Lower lobe of right lung (tissue), 2 donors: ENCODE data around the gene LY9. TPM values are rescaled to one million over a fixed set of nuclear protein-coding genes. Genes with fewer than 3 reads are reported as not detected.

ENCODE experiments used
- ATAC-seq, 2 donors: fragments of 200-7000 bp; cut with Tn5 transposase; one replicate each; pipeline ENCODE4 v1.9.1; 2020 to 2022; ENCODE audit warnings: mild to moderate bottlenecking in 2 of 2, moderate library complexity in 2 of 2
- DNase-seq: peaks from one replicate; pipeline ENCODE4 v3.0.0-alpha.2; 2020
- H3K27ac ChIP-seq: fragments of 200-600 bp; one replicate; pipeline ENCODE4 v1.8.0; 2022
- H3K27me3 ChIP-seq: fragments of 200-600 bp; one replicate; pipeline ENCODE4 v1.8.0; 2022; ENCODE audit warnings: low read depth
- H3K36me3 ChIP-seq: fragments of 200-600 bp; one replicate; pipeline ENCODE4 v1.8.0; 2022; ENCODE audit warnings: mild to moderate bottlenecking
- H3K4me1 ChIP-seq: fragments of 200-600 bp; one replicate; pipeline ENCODE4 v1.8.0; 2022
- H3K4me3 ChIP-seq: fragments of 200-600 bp; one replicate; pipeline ENCODE4 v1.8.0; 2022; ENCODE audit warnings: mild to moderate bottlenecking
- H3K9me3 ChIP-seq: fragments of 200-600 bp; one replicate; pipeline ENCODE4 v1.8.0; 2022
- CTCF ChIP-seq: fragments of 200-600 bp; IDR thresholded peaks from one replicate; pipeline ENCODE4 v1.8.0; 2022; ENCODE audit warnings: antibody characterized with exemption, mild to moderate bottlenecking
- intact Hi-C: fragments of 100-400 bp; cut with DNase I; formaldehyde crosslinking; loops from one replicate; pipeline ENCODE4 v1.11.0; 2022
- total RNA-seq: library from RNA; stranded (reverse); fragmentation: NEBNext Ultra II Directional; extraction: Animal tissue kit (Norgen Biotek cat#: 25700); gene quantifications from one replicate; pipeline ENCODE4 v1.2.1, GENCODE V29; 2021
- donor health status: DM: no; HTN: yes; CAD: no; lungs with severe emphysema.

Gene LY9
- total RNA-seq, 1 donor from 2014 or later, result 1.8 TPM

- Histone ChIP-seq H3K27me3 (no peaks in the 10 kb centered on the region), H3K4me3 (peak within 1 kb of the TSS; percentile 30), H3K27ac (peak within 1 kb of the TSS; percentile 26), H3K9me3 (no peaks in the 10 kb centered on the region), H3K36me3 (no peaks in the 10 kb centered on the region), H3K4me1 (peaks cover 11% of the 10 kb centered on the region)
- intact Hi-C loops, result no loop called here
- DNase-seq (peak; percentile 73), ATAC-seq (peak; percentile 84)
- no peak for TF ChIP-seq CTCF
These were observed 66.5 kb downstream of the LY9 start, which contains the start of gene CD244 for GRCh38 chr1:160862203-160863060. TSS of gene CD244 (minus strand) at chr1:160862887. CDS start at chr1:160862677, 210 bp downstream.

DNA sequence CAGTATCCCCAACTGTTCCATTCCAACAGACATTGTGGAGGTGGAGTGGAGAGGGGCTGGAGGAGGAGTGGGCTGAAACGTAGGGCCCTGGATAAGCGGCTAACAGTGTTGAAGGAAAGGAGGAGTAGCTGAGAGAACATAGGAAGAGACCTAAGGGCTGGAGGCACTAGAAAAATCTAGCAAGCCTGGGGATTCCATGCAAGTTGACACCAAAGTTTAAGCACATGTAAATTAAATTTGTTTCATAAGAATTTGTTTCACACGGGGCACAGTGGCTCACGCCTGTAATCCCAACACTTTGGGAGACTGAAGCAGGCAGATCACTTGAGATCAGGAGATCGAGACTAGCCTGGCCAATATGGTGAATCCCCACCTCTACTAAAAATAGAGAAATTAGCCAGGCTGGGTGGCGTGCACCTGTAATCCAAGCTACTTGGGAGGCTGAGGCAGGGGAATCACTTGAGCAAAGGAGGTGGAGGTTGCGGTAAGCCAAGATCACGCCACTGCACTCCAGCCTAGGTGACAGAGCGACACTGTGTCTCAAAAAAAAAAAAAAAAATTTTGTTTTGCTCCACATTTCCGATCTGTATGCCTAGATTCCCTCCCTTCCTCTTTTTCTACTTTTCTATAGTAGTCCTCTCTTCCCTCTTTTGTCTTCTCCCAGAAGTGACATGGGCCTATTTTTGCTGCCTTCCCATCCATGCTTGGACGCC lies 67.2 kb downstream of the LY9 start:
- no peak for DNase-seq
- ATAC-seq, result peak; percentile 24 to 45
- H3K4me3 ChIP-seq, result no peak overlapping the region
- peak overlapping the region; percentile 26 for H3K27ac ChIP-seq
- no peaks in the 10 kb centered on the region for H3K27me3 ChIP-seq
- H3K4me1 ChIP-seq, result peaks cover 11% of the 10 kb centered on the region
- H3K36me3 ChIP-seq, result no peaks in the 10 kb centered on the region
- intact Hi-C loops, result no loop called here
- H3K9me3 ChIP-seq, result no peaks in the 10 kb centered on the region
- no peak for TF ChIP-seq CTCF

DNA sequence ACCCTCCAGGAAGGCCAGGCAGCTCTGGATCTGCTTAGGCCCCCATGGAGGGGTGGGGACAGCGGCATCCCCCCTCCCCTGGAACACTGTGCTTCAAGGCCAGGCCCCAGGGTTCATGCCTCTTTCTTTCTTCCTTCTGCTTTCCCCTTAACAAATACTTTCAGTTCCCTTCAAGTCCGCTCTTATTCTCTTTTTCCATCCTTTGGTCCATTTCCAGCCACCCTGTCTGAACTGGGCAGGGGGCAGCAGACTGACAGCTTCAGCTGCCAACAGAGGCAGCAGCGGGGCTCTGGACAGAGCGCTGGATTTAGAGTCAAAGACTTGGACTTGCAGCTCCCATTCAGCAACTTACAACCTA lies 67.8 kb downstream of the LY9 start:
- DNase-seq, result no peak
- Histone ChIP-seq H3K4me1 (peaks cover 11% of the 10 kb centered on the region), H3K4me3 (no peak overlapping the region), H3K36me3 (no peaks in the 10 kb centered on the region), H3K27me3 (no peaks in the 10 kb centered on the region), H3K27ac (no peak overlapping the region), H3K9me3 (no peaks in the 10 kb centered on the region)
- no peak for TF ChIP-seq CTCF
- ATAC-seq, result peak; percentile 31 to 43
- intact Hi-C loops, result no loop called here

DNA sequence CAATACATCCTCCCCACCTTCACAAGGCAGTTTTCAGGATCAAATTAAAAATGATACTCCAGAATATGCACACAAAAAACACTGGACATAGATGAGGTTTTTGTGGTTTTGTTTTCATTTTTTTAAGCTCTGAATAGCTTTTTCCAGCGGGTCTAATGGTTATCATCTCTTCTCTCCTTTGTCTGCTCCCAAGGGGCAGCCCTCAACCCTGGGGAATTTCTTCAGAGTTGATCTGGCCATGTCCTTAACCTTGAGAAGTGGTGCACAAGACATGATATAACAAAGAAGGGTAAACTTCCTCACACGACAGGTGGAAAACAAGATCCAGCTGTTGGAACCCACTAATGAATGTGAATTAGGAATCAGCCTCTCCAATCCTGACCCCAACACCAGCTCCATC lies 68.2 kb downstream of the LY9 start:
- Histone ChIP-seq H3K4me3 (no peak overlapping the region), H3K27ac (no peak overlapping the region)
- no peak for ATAC-seq

DNA sequence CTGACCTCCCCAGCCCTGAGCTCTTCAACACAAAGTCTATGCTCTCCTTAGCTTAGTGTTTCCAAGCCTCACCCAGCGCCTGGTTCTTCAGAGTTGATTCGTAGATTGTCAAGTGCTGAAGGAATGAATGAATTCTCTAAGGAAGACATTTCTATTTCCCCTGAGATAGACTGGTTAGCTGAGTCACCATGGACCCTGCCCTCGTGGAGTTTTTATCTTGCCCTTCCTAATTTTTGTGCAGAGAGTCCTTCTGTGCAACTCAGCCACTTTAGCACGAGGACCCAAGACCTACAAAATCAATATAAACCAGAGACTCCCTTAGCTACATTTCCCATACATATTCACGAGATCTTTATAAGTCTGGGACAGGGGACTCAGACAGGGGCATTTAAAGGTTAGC lies 69.4 kb downstream of the LY9 start:
- no peak for TF ChIP-seq CTCF
- no peaks in the 10 kb centered on the region for H3K27me3 ChIP-seq
- ATAC-seq (no peak), DNase-seq (no peak)
- no peaks in the 10 kb centered on the region for H3K9me3 ChIP-seq
- H3K36me3 ChIP-seq, result no peaks in the 10 kb centered on the region
- no peak overlapping the region for H3K4me3 ChIP-seq
- peaks cover 11% of the 10 kb centered on the region for H3K4me1 ChIP-seq
- no peak overlapping the region for H3K27ac ChIP-seq
- intact Hi-C loops, result no loop called here

More for the DNA sequence above, 68.2 kb downstream of the LY9 start:
- peaks cover 11% of the 10 kb centered on the region for H3K4me1 ChIP-seq
- H3K27me3 ChIP-seq, result no peaks in the 10 kb centered on the region
- DNase-seq, result no peak
- H3K9me3 ChIP-seq, result no peaks in the 10 kb centered on the region
- TF ChIP-seq CTCF, result no peak
- intact Hi-C loops, result no loop called here
- H3K36me3 ChIP-seq, result no peaks in the 10 kb centered on the region
